ENCODE results near the gene MAFB.

The MAFB gene

GRCh38 chr20:40714109-40714508 lies 25.1 kb upstream of the MAFB start:
- no peak for TF ChIP-seq ZFX (IDR thresholded peaks at IDR 0.05; ENCODE audit: borderline replicate concordance)
- TF ChIP-seq CTCF (IDR thresholded peaks at IDR 0.05): no peak
- H3K27ac ChIP-seq: no peak overlapping the region

- no peak overlapping the region for H3K27ac ChIP-seq
- TF ChIP-seq ZFX (IDR thresholded peaks at IDR 0.05; ENCODE audit: borderline replicate concordance) (no peak), CTCF (IDR thresholded peaks at IDR 0.05) (no peak)
These were observed 24.5 kb upstream of the MAFB start for GRCh38 chr20:40713508-40713907.

GRCh38 chr20:40711079-40711478 lies 22.0 kb upstream of the MAFB start:
- no peak for TF ChIP-seq ZFX (IDR thresholded peaks at IDR 0.05; ENCODE audit: borderline replicate concordance)
- no peak for TF ChIP-seq CTCF (IDR thresholded peaks at IDR 0.05)
- H3K27ac ChIP-seq: no peak overlapping the region

- H3K27ac ChIP-seq: no peak overlapping the region
- TF ChIP-seq ZFX (IDR thresholded peaks at IDR 0.05; ENCODE audit: borderline replicate concordance) (no peak), CTCF (IDR thresholded peaks at IDR 0.05) (no peak)
These were observed 21.6 kb upstream of the MAFB start for GRCh38 chr20:40710603-40711002.

- TF ChIP-seq CTCF (IDR thresholded peaks at IDR 0.05) (no peak), ZFX (IDR thresholded peaks at IDR 0.05; ENCODE audit: borderline replicate concordance) (no peak)
- no peak overlapping the region for H3K27ac ChIP-seq
These were observed 18.0 kb upstream of the MAFB start for GRCh38 chr20:40706977-40707582.

GRCh38 chr20:40705413-40705812 lies 16.4 kb upstream of the MAFB start:
- no peak overlapping the region for H3K27ac ChIP-seq
- TF ChIP-seq CTCF (IDR thresholded peaks at IDR 0.05) (no peak), ZFX (IDR thresholded peaks at IDR 0.05; ENCODE audit: borderline replicate concordance) (no peak)

GRCh38 chr20:40704828-40705227 lies 15.8 kb upstream of the MAFB start:
- TF ChIP-seq ZFX (IDR thresholded peaks at IDR 0.05; ENCODE audit: borderline replicate concordance): no peak
- no peak for TF ChIP-seq CTCF (IDR thresholded peaks at IDR 0.05)

More at GRCh38 chr20:40704828-40705227, 15.8 kb upstream of the MAFB start:
- H3K27ac ChIP-seq: no peak overlapping the region
